ENCODE results near the gene OR10H1.

DNA sequence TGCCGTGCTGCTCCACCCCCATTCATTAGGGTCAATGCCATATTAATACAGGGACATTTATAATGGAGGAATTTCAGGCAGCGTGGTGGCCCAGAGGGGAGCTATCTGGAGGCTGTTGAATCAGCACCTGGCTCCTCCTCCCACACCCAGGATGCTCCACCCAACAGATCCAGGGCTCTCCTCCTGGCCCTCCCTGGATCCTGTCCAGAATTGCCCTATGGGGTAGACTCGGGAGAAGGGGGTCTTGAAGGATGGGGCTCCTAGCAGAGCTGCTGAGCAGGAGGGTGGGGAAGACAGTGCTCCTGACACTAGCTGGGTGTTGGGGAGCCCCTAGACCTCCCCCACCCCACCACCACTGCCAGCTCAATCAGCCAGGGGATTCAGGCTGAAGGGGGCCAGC is 33.3 kb downstream of the OR10H1 start:
- TF ChIP-seq ZC3H10 (CRISPR knock-in tag; IDR thresholded peaks at IDR 0.05) (no peak), ZFP30 (CRISPR knock-in tag; IDR thresholded peaks at IDR 0.05) (no peak), GLIS3 (CRISPR knock-in tag; IDR thresholded peaks at IDR 0.05) (no peak), ARNTL (CRISPR knock-in tag; IDR thresholded peaks at IDR 0.05; ENCODE audit: borderline replicate concordance, low read depth) (no peak), TCF4 (CRISPR knock-in tag; IDR thresholded peaks at IDR 0.05; ENCODE audit: borderline replicate concordance) (no peak), ISL1 (CRISPR knock-in tag; IDR thresholded peaks at IDR 0.05) (no peak), ESRRG (CRISPR knock-in tag; IDR thresholded peaks at IDR 0.05) (no peak)
- TF ChIP-seq, protein P1, sequence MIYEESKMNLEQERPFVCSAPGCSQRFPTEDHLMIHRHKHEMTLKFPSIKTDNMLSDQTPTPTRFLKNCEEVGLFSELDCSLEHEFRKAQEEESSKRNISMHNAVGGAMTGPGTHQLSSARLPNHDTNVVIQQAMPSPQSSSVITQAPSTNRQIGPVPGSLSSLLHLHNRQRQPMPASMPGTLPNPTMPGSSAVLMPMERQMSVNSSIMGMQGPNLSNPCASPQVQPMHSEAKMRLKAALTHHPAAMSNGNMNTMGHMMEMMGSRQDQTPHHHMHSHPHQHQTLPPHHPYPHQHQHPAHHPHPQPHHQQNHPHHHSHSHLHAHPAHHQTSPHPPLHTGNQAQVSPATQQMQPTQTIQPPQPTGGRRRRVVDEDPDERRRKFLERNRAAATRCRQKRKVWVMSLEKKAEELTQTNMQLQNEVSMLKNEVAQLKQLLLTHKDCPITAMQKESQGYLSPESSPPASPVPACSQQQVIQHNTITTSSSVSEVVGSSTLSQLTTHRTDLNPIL (CRISPR knock-in tag; IDR thresholded peaks at IDR 0.05; ENCODE audit: low read depth): no peak
- TF ChIP-seq, protein P2, sequence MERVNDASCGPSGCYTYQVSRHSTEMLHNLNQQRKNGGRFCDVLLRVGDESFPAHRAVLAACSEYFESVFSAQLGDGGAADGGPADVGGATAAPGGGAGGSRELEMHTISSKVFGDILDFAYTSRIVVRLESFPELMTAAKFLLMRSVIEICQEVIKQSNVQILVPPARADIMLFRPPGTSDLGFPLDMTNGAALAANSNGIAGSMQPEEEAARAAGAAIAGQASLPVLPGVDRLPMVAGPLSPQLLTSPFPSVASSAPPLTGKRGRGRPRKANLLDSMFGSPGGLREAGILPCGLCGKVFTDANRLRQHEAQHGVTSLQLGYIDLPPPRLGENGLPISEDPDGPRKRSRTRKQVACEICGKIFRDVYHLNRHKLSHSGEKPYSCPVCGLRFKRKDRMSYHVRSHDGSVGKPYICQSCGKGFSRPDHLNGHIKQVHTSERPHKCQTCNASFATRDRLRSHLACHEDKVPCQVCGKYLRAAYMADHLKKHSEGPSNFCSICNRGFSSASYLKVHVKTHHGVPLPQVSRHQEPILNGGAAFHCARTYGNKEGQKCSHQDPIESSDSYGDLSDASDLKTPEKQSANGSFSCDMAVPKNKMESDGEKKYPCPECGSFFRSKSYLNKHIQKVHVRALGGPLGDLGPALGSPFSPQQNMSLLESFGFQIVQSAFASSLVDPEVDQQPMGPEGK (CRISPR knock-in tag; IDR thresholded peaks at IDR 0.05; ENCODE audit: borderline replicate concordance): no peak
- TF ChIP-seq, protein P3, sequence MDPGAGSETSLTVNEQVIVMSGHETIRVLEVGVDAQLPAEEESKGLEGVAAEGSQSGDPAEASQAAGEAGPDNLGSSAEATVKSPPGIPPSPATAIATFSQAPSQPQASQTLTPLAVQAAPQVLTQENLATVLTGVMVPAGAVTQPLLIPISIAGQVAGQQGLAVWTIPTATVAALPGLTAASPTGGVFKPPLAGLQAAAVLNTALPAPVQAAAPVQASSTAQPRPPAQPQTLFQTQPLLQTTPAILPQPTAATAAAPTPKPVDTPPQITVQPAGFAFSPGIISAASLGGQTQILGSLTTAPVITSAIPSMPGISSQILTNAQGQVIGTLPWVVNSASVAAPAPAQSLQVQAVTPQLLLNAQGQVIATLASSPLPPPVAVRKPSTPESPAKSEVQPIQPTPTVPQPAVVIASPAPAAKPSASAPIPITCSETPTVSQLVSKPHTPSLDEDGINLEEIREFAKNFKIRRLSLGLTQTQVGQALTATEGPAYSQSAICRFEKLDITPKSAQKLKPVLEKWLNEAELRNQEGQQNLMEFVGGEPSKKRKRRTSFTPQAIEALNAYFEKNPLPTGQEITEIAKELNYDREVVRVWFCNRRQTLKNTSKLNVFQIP (CRISPR knock-in tag; IDR thresholded peaks at IDR 0.05; ENCODE audit: borderline replicate concordance, low read depth): no peak
